HG03045 (cell line): ENCODE measurements around the gene OSM.
"Not testable (repeated sequence)": the region's sequence is repeated elsewhere in the genome, so short reads cannot be mapped to it uniquely, and the experiment has no call there.

ENCODE experiments used
- ATAC-seq: cut with Tn5 transposase; IDR thresholded peaks from one replicate; pipeline ENCODE4 v1.9.1; 2021; ENCODE audit warnings: mild to moderate bottlenecking, moderate library complexity; ENCODE audit not compliant: unreplicated experiment

Gene OSM

GRCh38 chr22:30230330-30230729 is 36.3 kb downstream of the OSM start:
- no peak for ATAC-seq

GRCh38 chr22:30228509-30229359 is 37.9 kb downstream of the OSM start:
- no peak for ATAC-seq

- ATAC-seq, result no peak
These were observed 39.0 kb downstream of the OSM start for GRCh38 chr22:30227438-30228228.

GRCh38 chr22:30226192-30226832 is 40.3 kb downstream of the OSM start:
- no peak for ATAC-seq

- no peak for ATAC-seq
These were observed 41.3 kb downstream of the OSM start for GRCh38 chr22:30225220-30225927.

GRCh38 chr22:30224161-30224857 is 42.3 kb downstream of the OSM start:
- ATAC-seq, result no peak

GRCh38 chr22:30223303-30223702 is 43.3 kb downstream of the OSM start:
- no peak for ATAC-seq

GRCh38 chr22:30222321-30222720 is 44.3 kb downstream of the OSM start:
- ATAC-seq, result no peak

- ATAC-seq, result no peak
These were observed 45.3 kb downstream of the OSM start for GRCh38 chr22:30221121-30221992.

GRCh38 chr22:30220338-30221012 is 46.2 kb downstream of the OSM start:
- ATAC-seq, result no peak

GRCh38 chr22:30219668-30220278 is 46.9 kb downstream of the OSM start:
- no peak for ATAC-seq

- ATAC-seq, result no peak
These were observed 47.5 kb downstream of the OSM start for GRCh38 chr22:30219049-30219654.

GRCh38 chr22:30217698-30218560 is 48.7 kb downstream of the OSM start:
- ATAC-seq, result no peak

- ATAC-seq, result no peak
These were observed 49.9 kb downstream of the OSM start for GRCh38 chr22:30216710-30217109.

GRCh38 chr22:30216272-30216671 is 50.4 kb downstream of the OSM start:
- ATAC-seq, result not testable (repeated sequence)

GRCh38 chr22:30214703-30215407 is 51.8 kb downstream of the OSM start:
- no peak for ATAC-seq
